HG02763 (cell line): ENCODE results near the gene ESYT3.
"Not testable (repeated sequence)": the region's sequence is repeated elsewhere in the genome, so short reads cannot be mapped to it uniquely, and the experiment has no call there.

Experiments
- ATAC-seq: cut with Tn5 transposase; IDR thresholded peaks from one replicate; pipeline ENCODE4 v1.9.1; 2021; ENCODE audit warnings: mild to moderate bottlenecking, moderate library complexity; ENCODE audit not compliant: unreplicated experiment

The ESYT3 gene

DNA sequence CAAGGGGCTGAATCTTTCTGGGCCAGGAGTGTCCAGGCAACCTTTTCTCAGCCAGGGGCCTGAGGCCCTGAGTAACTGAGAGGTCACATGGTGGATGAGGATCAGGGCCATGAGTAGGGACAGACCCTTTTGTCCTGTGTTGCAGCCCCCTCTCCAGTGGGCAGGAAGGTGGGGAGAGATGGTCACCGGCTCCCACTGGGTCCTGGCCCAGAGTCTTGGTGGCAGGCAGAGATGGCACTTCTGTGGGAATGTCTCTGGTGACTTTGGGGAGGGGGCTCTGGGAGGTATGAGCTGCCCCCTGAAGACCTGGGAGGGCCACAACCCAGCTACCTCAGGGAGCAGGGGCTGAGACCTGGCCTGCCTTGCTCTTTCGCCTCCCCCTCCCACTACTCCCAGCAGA, 6.8 kb downstream of the ESYT3 start:
- no peak for ATAC-seq

- no peak for ATAC-seq
Observed at GRCh38 chr3:138441742-138442141, 7.3 kb downstream of the ESYT3 start.

- ATAC-seq: no peak
Observed at GRCh38 chr3:138442433-138442832, 8.0 kb downstream of the ESYT3 start.

GRCh38 chr3:138443091-138443490, 8.7 kb downstream of the ESYT3 start:
- ATAC-seq: no peak

DNA sequence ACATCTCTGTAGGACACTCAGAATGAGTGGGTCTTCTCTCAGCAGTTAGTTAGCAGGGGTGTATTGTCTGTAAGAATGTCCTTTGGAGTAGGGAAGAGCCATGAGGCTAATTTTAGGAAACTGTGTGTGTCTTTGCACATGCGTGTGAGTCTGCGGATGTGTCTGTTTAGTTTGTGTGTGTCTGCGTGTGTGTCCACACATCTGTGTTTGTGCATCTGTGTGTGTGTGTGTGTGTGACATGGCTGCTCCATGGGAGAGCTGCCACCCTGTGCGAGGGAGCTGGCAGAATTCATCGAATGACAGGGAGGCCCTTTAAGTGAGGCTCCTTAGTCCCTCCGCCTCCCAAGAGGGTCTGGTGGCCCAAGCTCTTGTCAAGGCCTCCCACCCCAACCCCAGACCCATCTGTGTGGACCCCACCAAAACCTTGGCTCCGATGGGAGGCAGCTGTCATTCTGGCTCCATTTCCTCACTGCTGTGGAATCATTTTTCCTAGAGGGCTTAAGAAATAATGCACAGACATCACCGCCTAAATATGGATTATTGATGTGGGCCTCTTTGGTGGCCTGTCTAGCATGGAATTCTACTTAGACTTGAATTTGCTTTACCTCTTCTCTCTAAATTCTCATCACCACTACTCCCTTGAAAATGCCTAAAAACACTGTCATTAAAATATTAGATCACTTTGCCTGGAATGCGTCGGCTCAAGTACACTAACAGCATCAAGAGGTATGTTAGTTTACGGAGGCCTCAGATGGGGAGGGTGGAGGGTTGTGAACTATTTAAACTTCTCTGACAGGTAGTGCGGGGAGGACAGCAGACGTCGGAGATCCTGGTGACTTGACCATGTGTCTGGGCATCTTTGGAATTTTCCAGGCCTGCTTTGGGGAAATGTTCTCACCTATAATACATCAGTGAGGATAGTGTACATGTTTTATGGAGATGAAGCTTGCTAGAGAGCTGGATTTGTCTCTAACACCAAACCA, 9.4 kb downstream of the ESYT3 start:
- no peak for ATAC-seq

DNA sequence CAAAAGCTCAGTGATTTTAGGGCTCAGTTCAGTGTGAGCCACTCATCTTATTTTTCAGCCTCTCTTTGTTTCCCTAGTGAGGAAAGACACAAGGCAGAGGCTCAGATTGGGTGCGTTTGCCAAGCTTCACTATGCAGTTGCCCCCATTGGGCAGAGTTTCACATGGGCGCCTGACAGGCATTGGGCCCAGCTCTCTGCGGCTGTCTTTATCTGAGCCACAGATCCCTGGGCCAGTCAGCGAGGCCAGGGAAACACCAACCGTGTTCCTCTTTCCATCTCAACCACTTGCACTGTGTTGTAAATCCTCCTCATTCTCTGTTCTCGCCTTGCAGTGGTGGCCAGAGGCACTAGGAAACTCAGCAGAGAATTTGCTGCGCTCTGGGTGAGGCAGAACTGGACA, 10.8 kb downstream of the ESYT3 start:
- no peak for ATAC-seq

DNA sequence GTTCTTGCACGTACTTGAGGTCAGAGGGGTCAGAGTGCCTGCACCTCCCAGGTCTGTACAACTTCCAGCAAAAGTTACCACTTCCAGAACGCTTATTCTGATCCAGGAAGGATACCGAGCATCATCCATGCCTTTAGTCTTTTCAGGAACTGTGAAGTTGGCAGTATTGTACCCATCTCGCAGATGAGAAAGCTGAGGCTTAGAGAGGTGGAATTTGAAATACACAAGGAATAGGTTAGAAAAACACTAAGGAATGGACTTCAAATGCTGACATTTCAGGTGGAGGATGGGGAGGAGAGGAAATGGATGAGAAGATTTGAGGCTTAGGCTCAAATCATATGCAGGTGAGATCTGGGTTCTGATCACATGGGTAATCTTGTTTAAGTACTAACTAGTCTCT, 11.2 kb downstream of the ESYT3 start:
- no peak for ATAC-seq

DNA sequence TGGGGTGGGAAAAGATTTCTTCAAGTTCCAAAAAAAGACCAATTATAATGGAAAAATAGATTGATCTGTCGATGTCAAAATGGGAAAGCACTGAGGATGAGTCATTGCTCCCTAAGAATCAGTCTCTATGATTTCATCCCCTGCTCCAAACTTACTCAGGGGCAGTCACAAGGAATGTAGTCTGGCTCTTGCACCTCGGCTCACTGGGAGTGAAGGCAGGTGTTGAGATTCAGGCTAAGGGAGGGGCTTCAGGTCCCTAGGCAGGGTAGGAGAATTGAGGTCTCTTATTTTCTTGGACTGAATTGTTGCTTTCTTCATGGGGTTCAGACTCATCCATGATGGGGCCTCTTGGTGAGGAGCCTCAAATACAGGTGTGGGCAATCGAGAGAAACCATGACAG, 14.2 kb downstream of the ESYT3 start:
- ATAC-seq: no peak

GRCh38 chr3:138449490-138449889, 15.1 kb downstream of the ESYT3 start:
- ATAC-seq: no peak

DNA sequence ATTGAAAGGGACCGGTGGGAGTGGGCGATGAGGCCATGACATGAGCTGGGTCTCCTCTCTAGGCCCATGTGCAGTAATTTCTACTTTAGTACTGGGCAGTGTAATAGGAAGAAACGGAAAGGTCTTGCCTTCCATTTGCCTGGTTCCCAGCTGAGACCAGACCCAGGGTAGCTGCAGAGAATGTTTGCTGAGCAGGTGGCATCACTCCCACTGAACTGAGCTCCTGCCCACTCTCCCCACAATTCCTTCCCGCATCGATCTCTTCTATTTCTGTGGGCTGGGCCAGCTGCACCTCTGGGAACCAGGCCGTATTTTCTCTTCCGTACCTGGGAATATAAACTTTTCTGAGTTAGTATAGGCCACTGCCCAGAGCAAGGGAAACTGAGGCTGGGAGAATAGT, 15.8 kb downstream of the ESYT3 start:
- ATAC-seq: no peak

DNA sequence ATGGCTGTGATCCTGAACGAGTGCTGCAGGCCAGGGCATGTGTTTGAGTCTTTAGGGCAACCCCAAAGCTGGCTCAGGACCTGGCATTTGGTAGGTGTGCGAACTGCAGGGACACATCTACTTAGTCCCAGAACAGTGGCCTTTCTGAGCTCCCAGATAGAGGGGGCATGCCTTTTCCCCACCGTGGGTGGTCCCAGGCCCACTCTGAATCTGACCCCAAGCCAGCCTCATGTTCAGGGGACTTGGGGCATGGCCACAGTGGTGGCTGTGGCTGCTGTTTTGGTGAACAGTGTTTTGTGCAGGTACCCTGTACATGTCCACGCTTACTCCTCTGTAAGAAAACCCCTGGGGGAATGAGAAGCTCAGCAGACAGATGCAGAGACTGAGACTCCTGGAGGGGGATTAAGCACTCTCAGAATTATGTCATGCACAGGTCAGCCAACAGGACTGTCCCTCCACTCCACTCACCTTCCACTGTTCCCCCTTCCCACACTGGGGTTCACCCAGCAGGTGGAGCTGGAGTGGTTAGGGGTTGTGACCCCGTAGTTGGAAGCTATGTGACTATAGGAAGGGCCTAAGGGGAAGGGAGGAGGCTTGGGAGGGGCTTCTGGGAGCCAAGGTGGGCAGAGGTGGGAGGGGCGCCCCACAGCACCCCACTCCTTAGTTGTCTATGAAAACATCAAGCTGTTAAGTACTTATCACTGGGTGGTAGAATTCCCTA, 16.4 kb downstream of the ESYT3 start:
- ATAC-seq: no peak

GRCh38 chr3:138451595-138452162, 17.3 kb downstream of the ESYT3 start:
- no peak for ATAC-seq

DNA sequence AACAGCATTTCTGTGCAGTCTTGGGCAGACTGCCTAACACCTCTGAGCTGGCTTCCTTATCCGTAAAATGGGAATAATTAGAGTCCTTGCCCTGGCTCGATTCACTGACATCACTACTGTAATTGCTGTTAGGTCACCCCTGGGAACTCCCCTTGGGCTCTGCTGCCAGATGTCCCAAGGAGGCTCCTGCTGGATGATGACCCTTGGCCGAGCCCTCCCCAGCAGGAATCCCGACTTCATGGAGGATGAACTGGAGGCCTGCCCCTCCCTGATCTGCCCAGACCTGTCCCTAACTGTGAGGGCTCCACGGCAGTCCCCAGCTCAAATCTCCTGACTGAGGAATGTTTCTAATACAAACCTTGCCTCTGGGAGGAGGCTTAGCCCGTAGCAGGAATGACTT, 18.0 kb downstream of the ESYT3 start:
- ATAC-seq: no peak

DNA sequence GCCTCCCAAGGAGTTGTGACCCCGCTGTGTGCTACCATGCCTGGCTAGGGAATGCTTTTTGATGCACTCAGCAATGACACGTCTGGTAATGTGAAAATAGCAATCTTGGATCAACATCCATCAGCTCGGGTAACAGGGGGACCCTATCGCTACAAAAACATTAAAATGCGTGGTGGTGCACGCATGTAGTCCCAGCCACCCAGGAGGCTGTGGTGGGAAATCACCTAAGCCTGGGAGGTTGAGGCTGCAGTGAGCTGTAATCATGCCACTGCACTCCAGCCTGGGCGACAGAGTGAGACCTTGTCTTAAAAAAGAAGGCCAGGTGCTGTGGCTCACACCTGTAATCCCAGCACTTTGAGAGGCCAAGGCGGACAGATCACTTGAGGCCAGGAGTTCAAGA, 19.5 kb downstream of the ESYT3 start:
- not testable (repeated sequence) for ATAC-seq

DNA sequence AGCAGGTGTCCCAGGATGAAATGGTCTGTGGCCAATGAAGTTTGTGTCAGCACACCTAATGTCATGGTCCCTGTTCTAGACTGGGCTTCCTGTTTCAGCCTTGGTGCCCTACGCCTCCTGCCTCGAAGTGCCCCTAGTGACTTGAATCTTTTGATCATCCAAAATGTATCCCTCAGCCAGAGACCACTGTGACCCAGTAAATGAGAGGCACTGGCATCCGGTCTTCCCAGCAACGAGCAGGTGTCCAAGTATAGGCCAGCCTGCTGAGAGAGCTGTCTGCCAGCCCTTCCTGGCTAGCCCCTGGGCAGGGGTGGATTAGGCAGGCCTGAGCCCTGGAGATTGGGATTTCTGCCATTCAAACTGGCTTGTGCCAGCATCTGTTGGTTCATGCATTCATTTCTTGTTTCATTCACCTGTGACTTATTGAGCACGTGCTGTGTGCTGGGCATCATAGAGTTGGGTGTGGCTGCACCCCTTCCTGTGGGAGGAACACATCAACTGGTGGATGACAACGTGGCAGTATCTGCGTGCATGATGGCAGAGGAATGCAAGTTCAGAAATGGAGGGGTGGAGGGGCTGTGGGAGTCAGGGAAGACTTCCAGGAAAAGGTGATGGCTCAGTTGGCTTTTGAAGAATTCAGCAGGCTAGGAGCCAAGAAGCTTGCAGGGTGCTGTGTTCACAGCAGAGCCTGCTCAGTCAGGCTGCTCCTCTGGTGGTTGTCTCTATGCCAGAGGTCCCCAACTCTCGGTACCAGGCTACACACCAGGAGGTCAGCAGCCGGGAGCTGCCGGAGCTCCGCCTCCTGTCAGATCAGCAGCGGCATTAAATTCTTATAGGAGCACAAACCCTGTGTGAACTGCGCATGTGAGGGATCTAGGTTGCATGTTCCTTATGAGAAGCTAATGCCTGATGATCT, 21.6 kb downstream of the ESYT3 start:
- ATAC-seq: no peak

- no peak for ATAC-seq
Observed at GRCh38 chr3:138456961-138457862, 22.8 kb downstream of the ESYT3 start.

- ATAC-seq: no peak
Observed at GRCh38 chr3:138457863-138458735, 23.7 kb downstream of the ESYT3 start.

DNA sequence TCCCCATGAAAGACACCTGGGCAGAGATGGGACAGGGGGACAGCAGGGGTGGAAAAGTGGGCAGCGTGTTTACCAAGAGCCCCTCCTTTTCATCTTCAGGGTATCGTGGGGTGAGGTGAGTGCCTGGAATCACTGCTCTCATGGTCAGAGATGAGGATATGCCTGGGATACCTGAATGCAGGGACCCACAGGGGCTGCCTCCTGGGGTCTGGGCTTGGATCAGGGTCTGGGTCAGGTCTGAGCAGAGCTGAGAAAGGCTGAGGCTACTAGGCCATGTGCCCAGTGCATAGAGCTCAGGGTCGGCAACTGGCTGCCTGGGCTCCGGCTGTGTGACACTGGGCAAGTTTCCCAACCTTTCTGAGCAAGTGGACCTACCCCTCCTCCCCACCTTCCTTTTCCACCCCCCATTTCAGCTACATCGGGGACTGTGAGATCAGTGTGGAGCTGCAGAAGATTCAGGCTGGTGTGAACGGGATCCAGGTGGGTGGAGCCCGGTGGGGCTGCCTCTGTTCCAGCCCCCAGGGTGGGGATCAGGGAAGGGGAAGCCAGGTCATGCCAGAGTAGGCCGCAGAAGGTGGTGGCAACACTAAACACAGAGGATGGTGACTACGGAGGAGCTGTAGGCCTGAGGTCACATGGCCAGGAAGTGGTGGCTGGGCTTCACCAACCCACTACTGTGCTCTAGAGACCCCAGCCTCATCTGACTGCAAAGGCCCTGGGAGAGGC, 24.5 kb downstream of the ESYT3 start:
- ATAC-seq: no peak
